GM12878 (cell line): ENCODE measurements around the gene RALGAPA1. TPM values are rescaled to one million over a fixed set of nuclear protein-coding genes. Genes with fewer than 3 reads are reported as not detected.

ENCODE experiments used
- ATAC-seq: fragments of 200-7000 bp; cut with Tn5 transposase; 3 replicates; pipeline ENCODE4 v1.9.1; 2020; ENCODE audit warnings: mild to moderate bottlenecking, moderate library complexity
- BruUV-seq: library from RNA; stranded (reverse); fragments of 400-500 nt; replicated peaks from 2 replicates; lab custom pipeline; 2021; lab: Mats Ljungman, UMichigan
- CTCF ChIA-PET: fragments of 300-600 bp; sonication (Branson Sonifier 250); formaldehyde crosslinking; extraction: SDS; loops from one replicate; lab custom pipeline; 2021; ENCODE audit warnings: inconsistent platforms; lab: Yijun Ruan, JAX
- POLR2A ChIA-PET: fragments of 350-600 bp; formaldehyde crosslinking; extraction: SDS; loops from one replicate; lab custom pipeline; 2021; ENCODE audit warnings: inconsistent platforms; lab: Charles Lee
- RAD21 ChIA-PET: fragments of 300-600 bp; sonication (Branson Sonifier 250); formaldehyde crosslinking; loops from one replicate; lab custom pipeline; 2023; ENCODE audit warnings: antibody characterized with exemption; ENCODE audit not compliant: unreplicated experiment; lab: Charles Lee
- SMC1A ChIA-PET: fragments of 300-600 bp; sonication (Branson Sonifier 250); formaldehyde crosslinking; loops from one replicate; lab custom pipeline; 2023; ENCODE audit not compliant: unreplicated experiment, uncharacterized antibody; lab: Charles Lee
- DNase-seq: peaks from one replicate; pipeline ENCODE4 v3.0.0-alpha.2; 2011; ENCODE audit warnings: low read depth, low spot score
- FAIRE-seq: peaks from 3 replicates; lab custom pipeline; 2011; peaks lifted over from hg19 to GRCh38; lab: Jason Lieb, UNC
- H2AFZ ChIP-seq: 2 replicates; pipeline ENCODE4 v1.6.0; 2011; ENCODE audit warnings: low read depth, low read length, control low read depth; ENCODE audit not compliant: control insufficient read depth
- H3K27ac ChIP-seq: 2 replicates; pipeline ENCODE4 v1.5.1; 2011; ENCODE audit warnings: control low read depth; ENCODE audit not compliant: control insufficient read depth, insufficient read depth
- H3K27me3 ChIP-seq, 2 experiments: replicated peaks in 1 of 2; 2 replicates each; pipeline versions ENCODE4 v1.6.0 to v1.6.1; 2011; ENCODE audit warnings: low read length in 1 of 2; ENCODE audit not compliant: control insufficient read depth in 2 of 2, insufficient read depth in 2 of 2
- H3K36me3 ChIP-seq, 2 experiments: 2 replicates each; pipeline ENCODE4 v1.5.1; 2011; ENCODE audit warnings: low read length in 1 of 2; ENCODE audit not compliant: control insufficient read depth in 2 of 2, insufficient read depth in 2 of 2
- H3K4me1 ChIP-seq: 2 replicates; pipeline ENCODE4 v1.6.1; 2011; ENCODE audit warnings: mild to moderate bottlenecking, low read length, moderate library complexity, mixed read lengths; ENCODE audit not compliant: control insufficient read depth, insufficient read depth
- H3K4me2 ChIP-seq: 2 replicates; pipeline ENCODE4 v1.6.0; 2011; ENCODE audit warnings: control low read depth; ENCODE audit not compliant: control insufficient read depth, insufficient read depth
- H3K4me3 ChIP-seq: fragments of 200-600 bp; sonication (generic); 2 replicates; pipeline ENCODE4 v1.5.1; 2016
- H3K79me2 ChIP-seq: 2 replicates; pipeline ENCODE4 v1.6.0; 2011; ENCODE audit warnings: low read length; ENCODE audit not compliant: control insufficient read depth, insufficient read depth
- H3K9ac ChIP-seq: 2 replicates; pipeline ENCODE4 v1.8.0; 2011; ENCODE audit warnings: low read length, control low read depth, mixed read lengths; ENCODE audit not compliant: control insufficient read depth, insufficient read depth
- H3K9me3 ChIP-seq: replicated peaks from 3 replicates; pipeline ENCODE4 v1.5.1; 2011; ENCODE audit warnings: mild to moderate bottlenecking, low read length; ENCODE audit not compliant: control insufficient read depth, insufficient read depth
- H4K20me1 ChIP-seq: 2 replicates; pipeline ENCODE4 v1.6.0; 2011; ENCODE audit not compliant: control insufficient read depth, insufficient read depth
- ATF2 ChIP-seq: IDR thresholded peaks from 2 replicates; pipeline ENCODE4 v1.6.1; 2012; ENCODE audit warnings: low read length, inconsistent platforms
- CREM ChIP-seq: IDR thresholded peaks from 2 replicates; pipeline ENCODE4 v1.6.1; 2014; ENCODE audit warnings: antibody characterized with exemption, low read depth
- HCFC1 ChIP-seq: fragments of 150-350 bp; IDR thresholded peaks from 2 replicates; pipeline ENCODE4 v1.6.1; 2014; ENCODE audit warnings: low read length
- NFXL1 ChIP-seq: fragments of 450-650 bp; IDR thresholded peaks from 2 replicates; pipeline ENCODE4 v1.6.1; 2017; ENCODE audit warnings: antibody characterized with exemption, mild to moderate bottlenecking, borderline replicate concordance
- PAX8 ChIP-seq: fragments of 450-650 bp; IDR thresholded peaks from 2 replicates; pipeline ENCODE4 v1.6.1; 2017; ENCODE audit warnings: mild to moderate bottlenecking, moderate library complexity
- POLR2A ChIP-seq: IDR thresholded peaks from 2 replicates; pipeline ENCODE4 v1.6.1; 2011; ENCODE audit warnings: low read depth, mild to moderate bottlenecking, low read length
- SREBF2 ChIP-seq: IDR thresholded peaks from 2 replicates; pipeline ENCODE4 v1.6.1; 2012; ENCODE audit warnings: mild to moderate bottlenecking, low read length
- SUPT20H ChIP-seq: IDR thresholded peaks from 2 replicates; pipeline ENCODE4 v1.6.1; 2011; ENCODE audit warnings: low read depth, mild to moderate bottlenecking, low read length, moderate library complexity, borderline replicate concordance; ENCODE audit not compliant: control insufficient read depth
- ZBED1 ChIP-seq: IDR thresholded peaks from 2 replicates; pipeline ENCODE4 v1.6.1; 2016; ENCODE audit warnings: borderline replicate concordance
- ZNF207 ChIP-seq: fragments of 450-650 bp; IDR thresholded peaks from 2 replicates; pipeline ENCODE4 v1.6.1; 2014; ENCODE audit warnings: antibody characterized with exemption, mild to moderate bottlenecking, borderline replicate concordance
- WGBS: methylation state at CpG from one replicate; pipeline ENCODE4 v1.1.6; 2016; ENCODE audit warnings: low lambda C conversion rate; ENCODE audit not compliant: insufficient replicate concordance, insufficient coverage; ENCODE audit errors: missing lambda C conversion rate; 5-methylcytosine and 5-hydroxymethylcytosine counted together
- in situ Hi-C: fragments of 300-500 bp; cut with MboI; formaldehyde crosslinking; loops from 9 replicates; pipeline ENCODE4 v1.14.3; 2018; ENCODE audit warnings: mixed read lengths
- intact Hi-C: fragments of 100-400 bp; cut with micrococcal nuclease; formaldehyde crosslinking; loops from one replicate; pipeline ENCODE4 v1.14.2; 2022; ENCODE audit not compliant: unreplicated experiment
- polyA plus RNA-seq, 11 experiments: library from polyadenylated mRNA; depleted of rRNA in 4 of 11; unstranded in 6 of 11; stranded (reverse) in 5 of 11; fragments of >200 nt; fragmentation: Nextera tagmentation in 4 of 11; fragmentation: Illumina TruSeq in 1 of 11; extraction: Ambion mirVana in 4 of 11; extraction: Trizol in 1 of 11; gene quantifications; 1 replicate in 1 of 11; 2 replicates in 10 of 11; pipeline versions ENCODE4 v1.2.1 to v1.2.3, GENCODE V29; 2011 to 2016; ENCODE audit warnings: inconsistent platforms in 2 of 11, missing spikeins in 2 of 11, low read depth in 1 of 11
- total RNA-seq, 4 experiments: library from RNA; depleted of rRNA in 3 of 4; stranded (reverse); fragments of >200 nt in 3 of 4; fragmentation: Illumina TruSeq in 1 of 4; extraction: Trizol in 1 of 4; gene quantifications; 2 replicates each; pipeline versions ENCODE4 v1.2.1 to v1.2.3, GENCODE V29; 2013 to 2021
- TF ChIP-seq, protein P1 (sequence below): fragments of 150-350 bp; IDR thresholded peaks from 2 replicates; pipeline ENCODE4 v1.6.1; 2016; ENCODE audit warnings: low read depth, low read length
- TF ChIP-seq, protein P2 (sequence below): fragments of 450-650 bp; formaldehyde crosslinking; IDR thresholded peaks from 2 replicates; pipeline ENCODE4 v1.4.0; 2020; ENCODE audit warnings: mild to moderate bottlenecking, moderate library complexity

Gene RALGAPA1
- total and polyA plus RNA-seq, 10 of the 15 experiments (the other 5 are each of a cell fraction or from before 2014, with no cell fraction given): 5.6 to 26.7 (median 14.7) TPM

GRCh38 chr14:35754671-35755070, 54.4 kb downstream of the RALGAPA1 start (continued):
- TF ChIP-seq, protein P1, sequence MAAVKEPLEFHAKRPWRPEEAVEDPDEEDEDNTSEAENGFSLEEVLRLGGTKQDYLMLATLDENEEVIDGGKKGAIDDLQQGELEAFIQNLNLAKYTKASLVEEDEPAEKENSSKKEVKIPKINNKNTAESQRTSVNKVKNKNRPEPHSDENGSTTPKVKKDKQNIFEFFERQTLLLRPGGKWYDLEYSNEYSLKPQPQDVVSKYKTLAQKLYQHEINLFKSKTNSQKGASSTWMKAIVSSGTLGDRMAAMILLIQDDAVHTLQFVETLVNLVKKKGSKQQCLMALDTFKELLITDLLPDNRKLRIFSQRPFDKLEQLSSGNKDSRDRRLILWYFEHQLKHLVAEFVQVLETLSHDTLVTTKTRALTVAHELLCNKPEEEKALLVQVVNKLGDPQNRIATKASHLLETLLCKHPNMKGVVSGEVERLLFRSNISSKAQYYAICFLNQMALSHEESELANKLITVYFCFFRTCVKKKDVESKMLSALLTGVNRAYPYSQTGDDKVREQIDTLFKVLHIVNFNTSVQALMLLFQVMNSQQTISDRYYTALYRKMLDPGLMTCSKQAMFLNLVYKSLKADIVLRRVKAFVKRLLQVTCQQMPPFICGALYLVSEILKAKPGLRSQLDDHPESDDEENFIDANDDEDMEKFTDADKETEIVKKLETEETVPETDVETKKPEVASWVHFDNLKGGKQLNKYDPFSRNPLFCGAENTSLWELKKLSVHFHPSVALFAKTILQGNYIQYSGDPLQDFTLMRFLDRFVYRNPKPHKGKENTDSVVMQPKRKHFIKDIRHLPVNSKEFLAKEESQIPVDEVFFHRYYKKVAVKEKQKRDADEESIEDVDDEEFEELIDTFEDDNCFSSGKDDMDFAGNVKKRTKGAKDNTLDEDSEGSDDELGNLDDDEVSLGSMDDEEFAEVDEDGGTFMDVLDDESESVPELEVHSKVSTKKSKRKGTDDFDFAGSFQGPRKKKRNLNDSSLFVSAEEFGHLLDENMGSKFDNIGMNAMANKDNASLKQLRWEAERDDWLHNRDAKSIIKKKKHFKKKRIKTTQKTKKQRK: no peak
- TF ChIP-seq POLR2A (no peak), ZNF207 (no peak)

DNA sequence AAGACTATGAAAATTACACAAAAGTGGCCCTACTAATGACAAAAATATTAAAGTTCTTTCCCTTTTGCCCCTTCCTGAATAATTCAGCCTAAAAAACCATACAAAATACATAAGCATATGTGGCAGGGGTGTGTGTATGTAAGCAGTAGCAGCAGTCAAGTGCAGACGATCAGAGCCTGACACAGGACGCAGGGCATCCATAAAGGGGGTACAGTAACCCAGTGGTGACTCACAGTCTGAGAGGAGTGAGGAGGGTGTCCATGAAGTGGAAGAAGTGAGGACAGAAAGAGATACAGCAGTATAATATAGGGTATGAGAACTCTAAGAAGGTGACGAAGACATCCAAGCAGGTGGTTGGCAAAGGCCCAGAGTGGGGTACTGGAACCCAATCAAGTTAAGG, 56.7 kb downstream of the RALGAPA1 start:
- Histone ChIP-seq H4K20me1 (no peaks in the 10 kb centered on the region), H3K9ac (no peak overlapping the region), H3K4me3 (no peak overlapping the region), H3K9me3 (no peaks in the 10 kb centered on the region), H3K4me1 (no peaks in the 10 kb centered on the region), H3K36me3 (peaks cover 0 to 4% of the 10 kb centered on the region in 2 experiments; a peak in 3 of 4 replicates), H3K4me2 (no peak overlapping the region), H3K27ac (no peak overlapping the region), H3K79me2 (no peaks in the 10 kb centered on the region), H2AFZ (no peak overlapping the region), H3K27me3 (no peaks in the 10 kb centered on the region)
- ChIA-PET CTCF (no interaction called here), POLR2A (no interaction called here), SMC1A (no interaction called here), RAD21 (interaction anchor here (0.6 kb wide), 1 partner anchor 10 kb away, joined by 3 read pairs; no protein-coding TSS in a partner anchor)
- DNase-seq: no peak
- ATAC-seq: no peak
- intact Hi-C loops: no loop called here
- BruUV-seq: no TSS peak
- no peak for FAIRE-seq
- in situ Hi-C loops: no loop called here
- WGBS: 98% methylated on average over 3 of the region's 3 CpGs
- TF ChIP-seq SUPT20H: no peak
- TF ChIP-seq, protein P2, sequence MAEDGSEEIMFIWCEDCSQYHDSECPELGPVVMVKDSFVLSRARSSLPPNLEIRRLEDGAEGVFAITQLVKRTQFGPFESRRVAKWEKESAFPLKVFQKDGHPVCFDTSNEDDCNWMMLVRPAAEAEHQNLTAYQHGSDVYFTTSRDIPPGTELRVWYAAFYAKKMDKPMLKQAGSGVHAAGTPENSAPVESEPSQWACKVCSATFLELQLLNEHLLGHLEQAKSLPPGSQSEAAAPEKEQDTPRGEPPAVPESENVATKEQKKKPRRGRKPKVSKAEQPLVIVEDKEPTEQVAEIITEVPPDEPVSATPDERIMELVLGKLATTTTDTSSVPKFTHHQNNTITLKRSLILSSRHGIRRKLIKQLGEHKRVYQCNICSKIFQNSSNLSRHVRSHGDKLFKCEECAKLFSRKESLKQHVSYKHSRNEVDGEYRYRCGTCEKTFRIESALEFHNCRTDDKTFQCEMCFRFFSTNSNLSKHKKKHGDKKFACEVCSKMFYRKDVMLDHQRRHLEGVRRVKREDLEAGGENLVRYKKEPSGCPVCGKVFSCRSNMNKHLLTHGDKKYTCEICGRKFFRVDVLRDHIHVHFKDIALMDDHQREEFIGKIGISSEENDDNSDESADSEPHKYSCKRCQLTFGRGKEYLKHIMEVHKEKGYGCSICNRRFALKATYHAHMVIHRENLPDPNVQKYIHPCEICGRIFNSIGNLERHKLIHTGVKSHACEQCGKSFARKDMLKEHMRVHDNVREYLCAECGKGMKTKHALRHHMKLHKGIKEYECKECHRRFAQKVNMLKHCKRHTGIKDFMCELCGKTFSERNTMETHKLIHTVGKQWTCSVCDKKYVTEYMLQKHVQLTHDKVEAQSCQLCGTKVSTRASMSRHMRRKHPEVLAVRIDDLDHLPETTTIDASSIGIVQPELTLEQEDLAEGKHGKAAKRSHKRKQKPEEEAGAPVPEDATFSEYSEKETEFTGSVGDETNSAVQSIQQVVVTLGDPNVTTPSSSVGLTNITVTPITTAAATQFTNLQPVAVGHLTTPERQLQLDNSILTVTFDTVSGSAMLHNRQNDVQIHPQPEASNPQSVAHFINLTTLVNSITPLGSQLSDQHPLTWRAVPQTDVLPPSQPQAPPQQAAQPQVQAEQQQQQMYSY (CRISPR knock-in tag): no peak
- no peak for TF ChIP-seq CREM
- no peak for TF ChIP-seq SREBF2
- TF ChIP-seq, protein P1: no peak
- no peak for TF ChIP-seq NFXL1
- TF ChIP-seq HCFC1: no peak
- TF ChIP-seq ATF2: no peak
- no peak for TF ChIP-seq PAX8
- TF ChIP-seq ZBED1: no peak
